ENCODE measurements around the gene FAM20C. TPM values are rescaled to one million over a fixed set of nuclear protein-coding genes. Genes with fewer than 3 reads are reported as not detected.

The FAM20C gene
- total and polyA plus RNA-seq, 4 donors, result 17.1 to 58.8 (median 40.8) TPM

DNA sequence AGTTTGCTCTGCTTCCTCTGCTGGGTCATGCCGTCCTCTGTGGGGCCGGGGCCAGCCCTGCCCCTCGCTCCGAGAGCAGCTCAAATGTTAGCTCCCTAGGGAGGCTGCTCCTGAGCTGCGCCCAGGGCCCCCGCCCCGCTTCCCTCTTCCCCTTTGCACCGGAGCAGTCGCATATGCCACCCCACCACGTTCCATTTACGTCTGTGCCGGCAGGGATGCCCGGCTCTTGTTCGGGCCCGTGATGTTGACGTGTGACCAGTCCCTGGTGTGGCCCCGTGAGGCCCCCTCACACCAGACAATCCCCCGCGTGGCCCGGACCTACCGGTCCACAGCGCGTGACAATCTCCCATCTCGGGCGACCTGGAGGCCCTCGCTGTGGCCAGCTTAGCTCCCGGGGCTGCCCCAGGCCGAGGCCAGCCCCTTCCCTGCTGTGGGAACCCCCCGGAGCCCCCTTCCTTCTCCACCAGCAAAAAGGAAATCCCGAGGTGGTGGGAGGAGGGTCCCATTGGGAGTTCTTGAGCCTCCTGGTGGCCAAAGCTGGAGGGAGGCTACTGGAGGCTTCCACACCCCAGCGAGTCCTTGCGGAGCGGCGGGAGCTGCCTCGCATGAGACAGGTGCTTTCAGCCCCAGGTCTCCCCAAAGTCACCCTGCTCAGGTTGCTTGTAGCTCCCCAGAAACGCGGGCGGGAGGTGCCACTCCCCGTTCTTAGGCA is 15.2 kb downstream of the FAM20C start:
- H3K4me1 ChIP-seq (ENCODE audit: control insufficient read depth, insufficient read depth, low read length), result peaks cover 4% of the 10 kb centered on the region
- DNase-seq (ENCODE audit: low read depth in 4 of 6, low spot score in 6 of 6), result no peak
- peaks cover 95% of the 10 kb centered on the region for H3K36me3 ChIP-seq (ENCODE audit: control insufficient read depth, insufficient read depth, low read length)
- 90% methylated on average over 35 of the region's 39 CpGs for WGBS (ENCODE audit: insufficient coverage)
- no peak overlapping the region for H3K27ac ChIP-seq (ENCODE audit: low read depth, low read length)
- H3K9me3 ChIP-seq (ENCODE audit: control insufficient read depth, insufficient read depth, low read length), result no peaks in the 10 kb centered on the region
- H3K27me3 ChIP-seq (ENCODE audit: control insufficient read depth, insufficient read depth, low read length), result no peaks in the 10 kb centered on the region
- no peak overlapping the region for H3K4me3 ChIP-seq (ENCODE audit: low read depth, low read length)

DNA sequence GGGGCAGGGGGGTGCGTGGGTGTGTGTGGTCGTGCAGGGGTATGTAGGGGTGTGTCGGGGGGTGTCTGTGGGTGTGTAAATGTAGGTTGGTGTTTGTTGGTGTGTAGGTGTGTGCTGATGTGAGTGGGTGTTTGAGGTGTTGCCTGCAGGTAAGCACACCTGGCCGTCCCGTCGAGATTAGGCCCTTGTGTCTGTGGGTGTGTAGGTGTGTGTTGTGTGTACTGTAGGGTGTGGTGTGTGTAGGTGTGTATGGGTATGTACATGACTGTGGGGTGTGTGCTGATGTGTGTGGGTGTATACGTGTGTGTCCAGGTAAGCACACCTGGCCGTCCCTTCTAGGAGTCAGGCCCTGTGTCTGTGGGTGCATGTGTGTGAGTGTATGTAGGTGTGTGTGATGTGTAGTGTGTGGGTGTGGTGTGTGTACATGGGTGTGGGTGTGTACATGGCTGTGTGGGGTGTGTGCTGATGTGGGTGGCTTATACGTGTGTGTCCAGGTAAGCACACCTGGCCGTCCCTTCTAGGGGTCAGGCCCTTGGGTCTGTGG is 15.8 kb downstream of the FAM20C start:
- Histone ChIP-seq H3K27me3 (ENCODE audit: control insufficient read depth, insufficient read depth, low read length) (no peaks in the 10 kb centered on the region), H3K4me3 (ENCODE audit: low read depth, low read length) (no peak overlapping the region), H3K36me3 (ENCODE audit: control insufficient read depth, insufficient read depth, low read length) (peaks cover 93% of the 10 kb centered on the region), H3K4me1 (ENCODE audit: control insufficient read depth, insufficient read depth, low read length) (peaks cover 4% of the 10 kb centered on the region), H3K9me3 (ENCODE audit: control insufficient read depth, insufficient read depth, low read length) (no peaks in the 10 kb centered on the region), H3K27ac (ENCODE audit: low read depth, low read length) (no peak overlapping the region)
- WGBS (ENCODE audit: insufficient coverage), result 95% methylated on average over 10 of the region's 10 CpGs
- no peak for DNase-seq (ENCODE audit: low read depth in 4 of 6, low spot score in 6 of 6)

DNA sequence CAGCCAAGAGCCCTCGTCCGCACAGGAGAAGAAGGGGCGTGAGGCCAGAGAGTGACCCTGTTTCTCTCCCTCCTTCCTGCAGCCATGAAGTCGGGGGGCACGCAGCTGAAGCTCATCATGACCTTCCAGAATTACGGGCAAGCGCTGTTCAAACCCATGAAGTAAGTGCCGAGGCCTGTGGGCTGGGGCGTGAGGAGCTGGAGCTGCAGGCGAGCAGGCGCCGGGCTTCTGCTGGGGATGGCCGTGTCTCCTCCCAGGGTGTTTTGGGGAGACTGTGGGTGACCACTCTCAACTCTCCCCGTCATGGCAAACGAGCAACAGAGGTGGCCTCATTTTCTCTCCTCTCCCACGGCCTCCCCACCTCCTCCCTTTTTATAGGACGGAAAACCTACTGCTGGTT is 16.4 kb downstream of the FAM20C start:
- Histone ChIP-seq H3K9me3 (ENCODE audit: control insufficient read depth, insufficient read depth, low read length) (no peaks in the 10 kb centered on the region), H3K4me1 (ENCODE audit: control insufficient read depth, insufficient read depth, low read length) (peaks cover 4% of the 10 kb centered on the region), H3K27ac (ENCODE audit: low read depth, low read length) (no peak overlapping the region), H3K27me3 (ENCODE audit: control insufficient read depth, insufficient read depth, low read length) (no peaks in the 10 kb centered on the region), H3K4me3 (ENCODE audit: low read depth, low read length) (no peak overlapping the region), H3K36me3 (ENCODE audit: control insufficient read depth, insufficient read depth, low read length) (peaks cover 96% of the 10 kb centered on the region)
- 94% methylated on average over 11 of the region's 17 CpGs for WGBS (ENCODE audit: insufficient coverage)
- no peak for DNase-seq (ENCODE audit: low read depth in 4 of 6, low spot score in 6 of 6)

DNA sequence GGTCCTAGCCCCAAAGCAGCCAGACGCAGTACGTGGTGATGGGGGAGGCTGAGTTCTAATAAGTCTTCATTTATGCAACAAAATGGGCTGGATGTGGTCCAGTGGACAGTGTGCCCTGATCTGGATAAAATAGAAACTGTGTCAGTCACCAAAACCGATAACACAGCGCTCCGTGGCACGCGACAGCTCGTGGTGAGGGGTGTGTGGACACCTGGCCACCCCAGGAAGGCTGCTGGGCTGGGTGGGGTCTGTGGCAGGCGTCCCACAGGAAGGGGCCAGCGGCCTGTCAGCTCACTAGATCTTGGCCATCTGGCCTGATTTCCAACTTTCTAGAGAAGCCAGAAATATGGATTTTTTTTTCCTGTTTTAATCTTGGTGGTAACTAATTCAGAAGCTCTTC is 17.0 kb downstream of the FAM20C start:
- Histone ChIP-seq H3K27ac (ENCODE audit: low read depth, low read length) (no peak overlapping the region), H3K4me3 (ENCODE audit: low read depth, low read length) (no peak overlapping the region), H3K9me3 (ENCODE audit: control insufficient read depth, insufficient read depth, low read length) (no peaks in the 10 kb centered on the region), H3K4me1 (ENCODE audit: control insufficient read depth, insufficient read depth, low read length) (peaks cover 4% of the 10 kb centered on the region), H3K27me3 (ENCODE audit: control insufficient read depth, insufficient read depth, low read length) (no peaks in the 10 kb centered on the region), H3K36me3 (ENCODE audit: control insufficient read depth, insufficient read depth, low read length) (peaks cover 96% of the 10 kb centered on the region)
- WGBS (ENCODE audit: insufficient coverage), result 93% methylated on average over 7 of the region's 10 CpGs
- no peak for DNase-seq (ENCODE audit: low read depth in 4 of 6, low spot score in 6 of 6)

DNA sequence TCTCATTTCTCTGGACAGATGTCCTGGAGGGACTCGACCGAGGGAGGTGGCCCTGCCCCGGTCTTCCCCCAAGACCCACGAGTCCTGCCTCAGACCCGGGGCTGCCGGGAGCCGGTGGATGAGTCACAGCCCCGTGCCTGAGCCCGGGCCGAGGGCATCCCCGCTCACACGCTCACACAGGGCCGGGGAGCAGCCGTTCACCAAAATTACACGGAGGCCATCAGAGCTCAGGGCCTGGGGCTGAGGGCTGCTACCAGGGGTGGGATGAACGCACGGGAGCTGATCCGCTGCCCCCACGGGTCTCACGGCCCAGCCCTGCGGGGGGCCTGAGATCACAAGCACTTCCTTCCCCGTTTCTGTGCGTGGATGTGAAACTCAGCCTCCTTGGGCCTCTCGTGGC is 17.5 kb downstream of the FAM20C start:
- H3K36me3 ChIP-seq (ENCODE audit: control insufficient read depth, insufficient read depth, low read length), result peaks cover 96% of the 10 kb centered on the region
- no peaks in the 10 kb centered on the region for H3K9me3 ChIP-seq (ENCODE audit: control insufficient read depth, insufficient read depth, low read length)
- H3K27ac ChIP-seq (ENCODE audit: low read depth, low read length), result no peak overlapping the region
- WGBS (ENCODE audit: insufficient coverage), result 78% methylated on average over 24 of the region's 24 CpGs
- H3K4me1 ChIP-seq (ENCODE audit: control insufficient read depth, insufficient read depth, low read length), result peaks cover 4% of the 10 kb centered on the region
- no peak overlapping the region for H3K4me3 ChIP-seq (ENCODE audit: low read depth, low read length)
- H3K27me3 ChIP-seq (ENCODE audit: control insufficient read depth, insufficient read depth, low read length), result no peaks in the 10 kb centered on the region
- DNase-seq (ENCODE audit: low read depth in 4 of 6, low spot score in 6 of 6), result no peak

DNA sequence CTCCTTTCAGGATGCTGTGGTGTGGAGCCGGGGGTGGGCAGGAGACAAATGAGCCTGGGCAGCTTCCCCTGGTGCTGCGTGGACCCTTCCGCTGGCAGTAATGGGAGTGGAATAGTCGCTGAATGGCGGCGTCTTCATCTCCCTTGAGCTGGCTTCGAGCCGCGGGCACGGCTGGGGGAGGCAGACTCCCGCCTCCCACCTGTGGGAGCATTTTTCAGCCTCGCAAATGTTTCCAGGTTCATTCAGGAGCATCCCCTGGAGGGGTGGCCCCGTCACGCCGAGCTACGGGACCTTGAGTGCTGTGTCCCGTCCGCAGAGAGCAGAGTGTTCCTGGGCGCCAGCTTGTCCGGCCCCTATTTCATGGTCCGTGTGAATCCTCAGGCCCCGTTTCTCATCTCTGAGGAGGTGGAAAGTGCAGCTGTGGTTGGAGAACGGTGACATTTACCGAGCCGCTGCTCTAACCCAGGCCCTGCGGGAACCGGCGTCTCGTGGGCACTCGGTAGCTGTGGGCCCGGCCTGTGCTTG is 18.1 kb downstream of the FAM20C start:
- Histone ChIP-seq H3K27ac (ENCODE audit: low read depth, low read length) (no peak overlapping the region), H3K4me3 (ENCODE audit: low read depth, low read length) (no peak overlapping the region), H3K36me3 (ENCODE audit: control insufficient read depth, insufficient read depth, low read length) (peaks cover 91% of the 10 kb centered on the region), H3K27me3 (ENCODE audit: control insufficient read depth, insufficient read depth, low read length) (no peaks in the 10 kb centered on the region), H3K9me3 (ENCODE audit: control insufficient read depth, insufficient read depth, low read length) (no peaks in the 10 kb centered on the region), H3K4me1 (ENCODE audit: control insufficient read depth, insufficient read depth, low read length) (peaks cover 4% of the 10 kb centered on the region)
- no peak for DNase-seq (ENCODE audit: low read depth in 4 of 6, low spot score in 6 of 6)
- 82% methylated on average over 23 of the region's 31 CpGs for WGBS (ENCODE audit: insufficient coverage)

DNA sequence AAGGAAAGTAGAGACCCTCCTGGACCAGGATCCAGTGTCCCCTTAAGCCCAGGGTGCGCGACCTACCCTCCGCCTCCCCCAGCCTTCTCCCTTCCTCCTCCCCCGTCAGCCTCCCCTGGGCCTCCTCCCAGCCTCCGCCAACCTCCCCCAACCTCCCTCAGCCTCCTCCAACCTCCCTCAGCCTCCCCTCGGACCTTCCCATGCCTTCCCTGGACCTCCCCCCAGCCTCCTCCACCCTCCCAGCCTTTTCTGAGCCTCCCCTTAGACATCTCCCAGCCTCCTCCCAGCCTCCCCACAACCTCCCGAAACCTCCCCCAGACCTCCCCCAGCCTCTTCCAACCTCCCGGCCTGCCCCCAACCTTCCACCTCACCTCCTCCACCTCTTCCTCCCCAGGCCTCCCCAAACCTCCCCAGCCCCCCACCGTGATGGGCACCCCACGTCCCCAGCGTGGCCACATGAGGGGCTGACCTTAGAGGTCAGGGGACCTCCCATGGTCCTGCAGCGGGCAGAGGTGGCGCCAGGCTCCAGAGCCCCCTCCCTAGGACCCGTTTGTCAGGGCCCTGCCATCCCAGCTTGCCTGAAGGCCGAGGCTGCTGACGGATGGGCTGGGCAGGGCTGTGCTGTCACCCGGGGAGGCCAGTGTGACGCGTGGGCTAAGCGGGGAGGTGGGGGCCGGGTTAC is 18.8 kb downstream of the FAM20C start:
- DNase-seq (ENCODE audit: low read depth in 4 of 6, low spot score in 6 of 6), result no peak
- 89% methylated on average over 18 of the region's 21 CpGs for WGBS (ENCODE audit: insufficient coverage)
- Histone ChIP-seq H3K27me3 (ENCODE audit: control insufficient read depth, insufficient read depth, low read length) (no peaks in the 10 kb centered on the region), H3K4me1 (ENCODE audit: control insufficient read depth, insufficient read depth, low read length) (peaks cover 4% of the 10 kb centered on the region), H3K27ac (ENCODE audit: low read depth, low read length) (no peak overlapping the region), H3K36me3 (ENCODE audit: control insufficient read depth, insufficient read depth, low read length) (peaks cover 84% of the 10 kb centered on the region), H3K4me3 (ENCODE audit: low read depth, low read length) (no peak overlapping the region), H3K9me3 (ENCODE audit: control insufficient read depth, insufficient read depth, low read length) (no peaks in the 10 kb centered on the region)

DNA sequence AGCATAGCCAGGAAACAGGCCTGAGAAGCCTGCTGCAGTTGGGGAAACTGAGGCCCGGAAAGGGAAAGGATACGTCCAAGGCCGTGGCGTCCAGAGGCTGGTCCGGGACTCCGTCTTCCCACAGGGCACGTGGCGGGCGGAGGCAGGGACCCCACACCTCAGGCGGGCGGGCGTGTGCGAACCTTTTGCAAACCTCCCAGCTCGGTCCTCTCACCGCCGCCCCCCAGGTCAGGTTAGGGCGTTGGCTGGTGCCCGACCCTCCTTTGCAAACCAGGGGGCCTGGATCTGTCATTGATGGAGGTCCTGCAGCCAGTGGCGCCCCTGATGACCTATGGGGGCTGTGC is 19.3 kb downstream of the FAM20C start:
- Histone ChIP-seq H3K27me3 (ENCODE audit: control insufficient read depth, insufficient read depth, low read length) (no peaks in the 10 kb centered on the region), H3K4me1 (ENCODE audit: control insufficient read depth, insufficient read depth, low read length) (peaks cover 7% of the 10 kb centered on the region), H3K27ac (ENCODE audit: low read depth, low read length) (no peak overlapping the region), H3K9me3 (ENCODE audit: control insufficient read depth, insufficient read depth, low read length) (no peaks in the 10 kb centered on the region), H3K36me3 (ENCODE audit: control insufficient read depth, insufficient read depth, low read length) (peaks cover 82% of the 10 kb centered on the region), H3K4me3 (ENCODE audit: low read depth, low read length) (no peak overlapping the region)
- DNase-seq (ENCODE audit: low read depth in 4 of 6, low spot score in 6 of 6), result no peak
- WGBS (ENCODE audit: insufficient coverage), result 93% methylated on average over 18 of the region's 19 CpGs

DNA sequence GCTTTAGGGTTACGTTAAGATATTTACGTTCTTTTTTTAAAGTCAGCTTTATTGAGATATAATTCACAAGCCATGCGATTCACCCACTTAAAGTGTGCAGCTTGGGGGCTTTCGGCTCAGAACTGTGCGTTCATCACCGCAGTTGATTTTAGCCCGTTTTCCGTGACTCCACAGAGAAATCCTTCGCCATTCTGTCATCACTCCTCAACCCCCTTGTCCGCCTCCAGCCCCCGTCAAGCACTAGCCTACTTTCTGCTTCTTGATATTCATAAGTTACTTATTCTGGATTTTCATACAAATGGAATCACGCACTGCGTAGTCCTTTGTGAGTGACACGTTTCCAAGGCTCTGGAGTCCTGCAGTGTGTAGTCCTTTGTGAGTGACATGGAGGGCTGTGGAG is 20.4 kb downstream of the FAM20C start:
- H3K4me3 ChIP-seq (ENCODE audit: low read depth, low read length), result no peak overlapping the region
- H3K27me3 ChIP-seq (ENCODE audit: control insufficient read depth, insufficient read depth, low read length), result no peaks in the 10 kb centered on the region
- 80% methylated on average over 9 of the region's 14 CpGs for WGBS (ENCODE audit: insufficient coverage)
- H3K9me3 ChIP-seq (ENCODE audit: control insufficient read depth, insufficient read depth, low read length), result no peaks in the 10 kb centered on the region
- H3K4me1 ChIP-seq (ENCODE audit: control insufficient read depth, insufficient read depth, low read length), result peaks cover 15% of the 10 kb centered on the region
- no peak for DNase-seq (ENCODE audit: low read depth in 4 of 6, low spot score in 6 of 6)
- H3K36me3 ChIP-seq (ENCODE audit: control insufficient read depth, insufficient read depth, low read length), result peaks cover 82% of the 10 kb centered on the region
- H3K27ac ChIP-seq (ENCODE audit: low read depth, low read length), result no peak overlapping the region
